Ishikawa (cell line): Measurements from ENCODE around the gene A2M.

Experiments used
- MAX ChIP-seq: IDR thresholded peaks from 2 replicates; pipeline ENCODE4 v1.6.1; 2012
- REST ChIP-seq: IDR thresholded peaks from 2 replicates; pipeline ENCODE4 v1.6.1; 2012; ENCODE audit warnings: low read depth, mild to moderate bottlenecking
- TCF12 ChIP-seq: IDR thresholded peaks from 2 replicates; pipeline ENCODE4 v1.6.1; 2012; ENCODE audit warnings: low read depth

- TF ChIP-seq TCF12 (no peak), MAX (no peak), REST (no peak)
Observed at GRCh38 chr12:9106610-9107541, 8.8 kb downstream of the A2M start.
